GM19023 (cell line): ENCODE measurements around the gene SASH1.
"Not testable (repeated sequence)": the region's sequence is repeated elsewhere in the genome, so short reads cannot be mapped to it uniquely, and the experiment has no call there.

Source experiments
- ATAC-seq: cut with Tn5 transposase; IDR thresholded peaks from one replicate; pipeline ENCODE4 v1.9.1; 2021; ENCODE audit warnings: mild to moderate bottlenecking, moderate library complexity; ENCODE audit not compliant: unreplicated experiment

The SASH1 gene

GRCh38 chr6:148328876-148329555, 13.6 kb upstream of the SASH1 start:
- ATAC-seq: no peak

GRCh38 chr6:148329596-148330381, 12.8 kb upstream of the SASH1 start:
- ATAC-seq: no peak

- no peak for ATAC-seq
Observed at GRCh38 chr6:148332088-148332487, 10.6 kb upstream of the SASH1 start.

- no peak for ATAC-seq
Observed at GRCh38 chr6:148336901-148337300, 5.7 kb upstream of the SASH1 start.

GRCh38 chr6:148339766-148340165, 2.9 kb upstream of the SASH1 start:
- ATAC-seq: no peak

GRCh38 chr6:148340586-148341297, 1.9 kb upstream of the SASH1 start:
- no peak for ATAC-seq

- ATAC-seq: no peak
Observed at GRCh38 chr6:148342100-148342349, 613 bp upstream of the SASH1 start.

- ATAC-seq: no peak
Observed at GRCh38 chr6:148343047-148343782, 577 bp downstream of the SASH1 start.

GRCh38 chr6:148345176-148345575, 2.5 kb downstream of the SASH1 start:
- ATAC-seq: no peak

- no peak for ATAC-seq
Observed at GRCh38 chr6:148345578-148345977, 2.9 kb downstream of the SASH1 start.

- ATAC-seq: no peak
Observed at GRCh38 chr6:148346681-148347440, 4.2 kb downstream of the SASH1 start.

- ATAC-seq: no peak
Observed at GRCh38 chr6:148347441-148348054, 4.9 kb downstream of the SASH1 start.

- ATAC-seq: no peak
Observed at GRCh38 chr6:148348335-148348734, 5.7 kb downstream of the SASH1 start.

- no peak for ATAC-seq
Observed at GRCh38 chr6:148348778-148349177, 6.1 kb downstream of the SASH1 start.

GRCh38 chr6:148349466-148349865, 6.8 kb downstream of the SASH1 start:
- no peak for ATAC-seq

- no peak for ATAC-seq
Observed at GRCh38 chr6:148351309-148351708, 8.7 kb downstream of the SASH1 start.

- not testable (repeated sequence) for ATAC-seq
Observed at GRCh38 chr6:148352421-148352820, 9.8 kb downstream of the SASH1 start.

- no peak for ATAC-seq
Observed at GRCh38 chr6:148358196-148358785, 15.7 kb downstream of the SASH1 start.

GRCh38 chr6:148359228-148359627, 16.6 kb downstream of the SASH1 start:
- no peak for ATAC-seq
